Stimulated activated memory B cell treated with anti-CD40 and anti-IgM and Interleukin-4, amounts not matched to agents 10 μg/mL and 1 μg/mL and 100 μg/mL, for 72 hours (primary cell): ENCODE results near the gene FKBP1B.
"Not testable (repeated sequence)": the region's sequence is repeated elsewhere in the genome, so short reads cannot be mapped to it uniquely, and the experiment has no call there.

Experiments
- ATAC-seq: fragments of 150-1000 bp; cut with Tn5 transposase; 2 replicates; pipeline ENCODE4 v1.10.0; 2021
- H3K27ac Mint-ChIP-seq: one replicate; pipeline ENCODE4 v1.8.0; 2022; ENCODE audit warnings: mild to moderate bottlenecking, mixed read lengths
- H3K27me3 Mint-ChIP-seq: one replicate; pipeline ENCODE4 v1.8.0; 2022; ENCODE audit warnings: mixed read lengths
- H3K36me3 Mint-ChIP-seq: one replicate; pipeline ENCODE4 v1.8.0; 2022; ENCODE audit warnings: mixed read lengths
- H3K4me1 Mint-ChIP-seq: one replicate; pipeline ENCODE4 v1.8.0; 2022; ENCODE audit warnings: mixed read lengths
- H3K4me3 Mint-ChIP-seq: one replicate; pipeline ENCODE4 v1.8.0; 2022; ENCODE audit warnings: mild to moderate bottlenecking, moderate library complexity, mixed read lengths
- H3K9me3 Mint-ChIP-seq: one replicate; pipeline ENCODE4 v1.8.0; 2022; ENCODE audit warnings: mixed read lengths

FKBP1B gene

GRCh38 chr2:24049485-24050021 is at the start of gene FKBP1B:
Gene FKBP1B (plus strand): TSS chr2:24049741. CDS start chr2:24049850, 109 bp downstream.
- Mint-ChIP-seq H3K9me3 (no peaks in the 10 kb centered on the region), H3K36me3 (no peaks in the 10 kb centered on the region), H3K27ac (no peak within 1 kb of the TSS), H3K27me3 (no peaks in the 10 kb centered on the region), H3K4me3 (peak within 1 kb of the TSS; percentile 40), H3K4me1 (peaks cover 27% of the 10 kb centered on the region)
- peak; percentile 47 for ATAC-seq

GRCh38 chr2:24007693-24008092 is 41.8 kb upstream of the FKBP1B start:
- no peaks in the 10 kb centered on the region for H3K4me1 Mint-ChIP-seq

GRCh38 chr2:24008672-24009366 is 40.7 kb upstream of the FKBP1B start:
- Mint-ChIP-seq H3K36me3 (no peaks in the 10 kb centered on the region), H3K4me3 (no peak overlapping the region), H3K9me3 (no peaks in the 10 kb centered on the region), H3K27me3 (peaks cover 41% of the 10 kb centered on the region), H3K27ac (no peak overlapping the region), H3K4me1 (no peaks in the 10 kb centered on the region)
- no peak for ATAC-seq

More at GRCh38 chr2:24007693-24008092, 41.8 kb upstream of the FKBP1B start:
- H3K27me3 Mint-ChIP-seq, result peaks cover 38% of the 10 kb centered on the region
- ATAC-seq, result no peak
- no peak overlapping the region for H3K4me3 Mint-ChIP-seq
- H3K9me3 Mint-ChIP-seq, result no peaks in the 10 kb centered on the region
- no peak overlapping the region for H3K27ac Mint-ChIP-seq
- no peaks in the 10 kb centered on the region for H3K36me3 Mint-ChIP-seq

- Mint-ChIP-seq H3K27ac (no peak overlapping the region), H3K4me1 (no peaks in the 10 kb centered on the region), H3K4me3 (no peak overlapping the region), H3K36me3 (no peaks in the 10 kb centered on the region), H3K9me3 (no peaks in the 10 kb centered on the region), H3K27me3 (peaks cover 41% of the 10 kb centered on the region)
- no peak for ATAC-seq
Observed at GRCh38 chr2:24009367-24009679, 40.2 kb upstream of the FKBP1B start.

GRCh38 chr2:24009680-24010476 is 39.7 kb upstream of the FKBP1B start, which contains the start of gene MFSD2B:
Gene MFSD2B (plus strand): TSS chr2:24010085. CDS start chr2:24010097, 12 bp downstream.
- H3K4me1 Mint-ChIP-seq, result no peaks in the 10 kb centered on the region
- ATAC-seq, result no peak
- no peak within 1 kb of the TSS for H3K27ac Mint-ChIP-seq
- H3K27me3 Mint-ChIP-seq, result peaks cover 41% of the 10 kb centered on the region
- H3K4me3 Mint-ChIP-seq, result peak within 1 kb of the TSS; percentile 55
- H3K9me3 Mint-ChIP-seq, result no peaks in the 10 kb centered on the region
- H3K36me3 Mint-ChIP-seq, result no peaks in the 10 kb centered on the region

- Mint-ChIP-seq H3K36me3 (no peaks in the 10 kb centered on the region), H3K4me3 (no peak overlapping the region), H3K27me3 (peaks cover 41% of the 10 kb centered on the region), H3K27ac (no peak overlapping the region), H3K9me3 (no peaks in the 10 kb centered on the region), H3K4me1 (no peaks in the 10 kb centered on the region)
- no peak for ATAC-seq
Observed at GRCh38 chr2:24010477-24011249, 38.9 kb upstream of the FKBP1B start.

- Mint-ChIP-seq H3K9me3 (no peaks in the 10 kb centered on the region), H3K27ac (no peak overlapping the region), H3K27me3 (peaks cover 41% of the 10 kb centered on the region), H3K4me3 (no peak overlapping the region), H3K4me1 (no peaks in the 10 kb centered on the region), H3K36me3 (no peaks in the 10 kb centered on the region)
- no peak for ATAC-seq
Observed at GRCh38 chr2:24011250-24012104, 38.1 kb upstream of the FKBP1B start.

GRCh38 chr2:24012521-24013188 is 36.9 kb upstream of the FKBP1B start:
- Mint-ChIP-seq H3K9me3 (no peaks in the 10 kb centered on the region), H3K27me3 (peaks cover 41% of the 10 kb centered on the region), H3K27ac (no peak overlapping the region), H3K4me3 (no peak overlapping the region), H3K4me1 (no peaks in the 10 kb centered on the region), H3K36me3 (no peaks in the 10 kb centered on the region)
- no peak for ATAC-seq

GRCh38 chr2:24014902-24015301 is 34.6 kb upstream of the FKBP1B start:
- H3K4me3 Mint-ChIP-seq, result not testable (repeated sequence)

GRCh38 chr2:24015562-24016375 is 33.8 kb upstream of the FKBP1B start:
- no peaks in the 10 kb centered on the region for H3K9me3 Mint-ChIP-seq
- no peak for ATAC-seq
- no peak overlapping the region for H3K4me3 Mint-ChIP-seq
- peaks cover 23% of the 10 kb centered on the region for H3K27me3 Mint-ChIP-seq
- no peaks in the 10 kb centered on the region for H3K4me1 Mint-ChIP-seq
- H3K36me3 Mint-ChIP-seq, result no peaks in the 10 kb centered on the region
- no peak overlapping the region for H3K27ac Mint-ChIP-seq

More at GRCh38 chr2:24014902-24015301, 34.6 kb upstream of the FKBP1B start:
- not testable (repeated sequence) for H3K36me3 Mint-ChIP-seq, H3K27ac Mint-ChIP-seq, H3K4me1 Mint-ChIP-seq, H3K9me3 Mint-ChIP-seq, ATAC-seq
- peaks cover 26% of the 10 kb centered on the region for H3K27me3 Mint-ChIP-seq

GRCh38 chr2:24016376-24016761 is 33.2 kb upstream of the FKBP1B start:
- H3K36me3 Mint-ChIP-seq, result no peaks in the 10 kb centered on the region
- no peak for ATAC-seq
- H3K4me3 Mint-ChIP-seq, result no peak overlapping the region
- H3K27ac Mint-ChIP-seq, result no peak overlapping the region
- no peaks in the 10 kb centered on the region for H3K4me1 Mint-ChIP-seq
- H3K27me3 Mint-ChIP-seq, result peaks cover 17% of the 10 kb centered on the region
- no peaks in the 10 kb centered on the region for H3K9me3 Mint-ChIP-seq

- H3K27me3 Mint-ChIP-seq, result peaks cover 10% of the 10 kb centered on the region
- H3K27ac Mint-ChIP-seq, result no peak overlapping the region
- H3K4me3 Mint-ChIP-seq, result no peak overlapping the region
- ATAC-seq, result no peak
- no peaks in the 10 kb centered on the region for H3K9me3 Mint-ChIP-seq
- H3K4me1 Mint-ChIP-seq, result no peaks in the 10 kb centered on the region
- peaks cover under 1% of the 10 kb centered on the region for H3K36me3 Mint-ChIP-seq
Observed at GRCh38 chr2:24016853-24017703, 32.5 kb upstream of the FKBP1B start.

GRCh38 chr2:24017711-24018110 is 31.8 kb upstream of the FKBP1B start:
- H3K27ac Mint-ChIP-seq, result no peak overlapping the region
- H3K36me3 Mint-ChIP-seq, result peaks cover 7% of the 10 kb centered on the region
- peaks cover 4% of the 10 kb centered on the region for H3K27me3 Mint-ChIP-seq
- H3K4me1 Mint-ChIP-seq, result no peaks in the 10 kb centered on the region
- ATAC-seq, result no peak
- H3K9me3 Mint-ChIP-seq, result no peaks in the 10 kb centered on the region
- H3K4me3 Mint-ChIP-seq, result no peak overlapping the region
